ENCODE results near the gene AQP12B. TPM values are rescaled to one million over a fixed set of nuclear protein-coding genes. Genes with fewer than 3 reads are reported as not detected.
A peak's percentile ranks its signal among the peaks of the same experiment; 100 is the strongest.

The AQP12B gene
- polyA plus RNA-seq, 1 donor (not counting 4 experiments of a cell fraction or from before 2014, with no cell fraction given), result not detected

GRCh38 chr2:240642061-240642805 lies 40.5 kb downstream of the AQP12B start:
- no peaks in the 10 kb centered on the region for H3K79me2 ChIP-seq (ENCODE audit: control insufficient read depth, insufficient read depth, low read length)
- H3K36me3 ChIP-seq (ENCODE audit: control insufficient read depth in 2 of 2, extremely low read depth in 1 of 2, insufficient read depth in 2 of 2, low read length in 2 of 2), result no peaks in the 10 kb centered on the region
- H3K4me2 ChIP-seq (ENCODE audit: control insufficient read depth, extremely low read depth, insufficient read depth, low read depth, low read length), result no peak overlapping the region
- DNase-seq (ENCODE audit: low read depth, low spot score) (no peak), FAIRE-seq (no peak)
- no peaks in the 10 kb centered on the region for H4K20me1 ChIP-seq (ENCODE audit: control insufficient read depth, extremely low read depth, insufficient read depth, low read length)
- no peaks in the 10 kb centered on the region for H3K9me1 ChIP-seq (ENCODE audit: control insufficient read depth, extremely low read depth, insufficient read depth, low read length)
- TF ChIP-seq EZH2 (IDR thresholded peaks at IDR 0.05; ENCODE audit: low read length) (no peak), CTCF (optimal IDR thresholded peaks at IDR 0.05 in 1 of 3, IDR thresholded peaks at IDR 0.05 in 1 of 3, conservative IDR thresholded peaks at IDR 0.05 in 1 of 3; ENCODE audit: extremely low read depth in 1 of 3, insufficient read depth in 2 of 3, low read length in 3 of 3) (no peak)
- peaks cover 15% of the 10 kb centered on the region for H3K27me3 ChIP-seq (ENCODE audit: control insufficient read depth, extremely low read depth, insufficient read depth, low read length)
- no peak overlapping the region for H3K4me3 ChIP-seq (ENCODE audit: control insufficient read depth in 2 of 3, extremely low read depth in 1 of 3, insufficient read depth in 2 of 3, low read depth in 1 of 3, low read length in 3 of 3)
- dilution Hi-C loops (cut with MboI; ENCODE audit: extremely low pct_ligation_motif_present, low sequenced_read_pairs), result no loop called here
- no peak overlapping the region for H3K9ac ChIP-seq (ENCODE audit: control insufficient read depth, extremely low read depth, insufficient read depth, low read length)
- no peaks in the 10 kb centered on the region for H3K9me3 ChIP-seq (ENCODE audit: control insufficient read depth, low read depth, low read length)
- no peak overlapping the region for H3K27ac ChIP-seq (ENCODE audit: control insufficient read depth, insufficient read depth, low read length)
- no peaks in the 10 kb centered on the region for H3K4me1 ChIP-seq (ENCODE audit: control insufficient read depth, extremely low read depth, insufficient read depth, low read length)
- H2AFZ ChIP-seq (ENCODE audit: control insufficient read depth, low read length), result no peak overlapping the region

- TF ChIP-seq CTCF (optimal IDR thresholded peaks at IDR 0.05 in 1 of 3, IDR thresholded peaks at IDR 0.05 in 1 of 3, conservative IDR thresholded peaks at IDR 0.05 in 1 of 3; ENCODE audit: extremely low read depth in 1 of 3, insufficient read depth in 2 of 3, low read length in 3 of 3), result peak in 2 of 3 experiments; percentile 49 to 57
- no peak for TF ChIP-seq EZH2 (IDR thresholded peaks at IDR 0.05; ENCODE audit: low read length)
- H3K4me2 ChIP-seq (ENCODE audit: control insufficient read depth, extremely low read depth, insufficient read depth, low read depth, low read length), result no peak overlapping the region
- FAIRE-seq (no peak), DNase-seq (ENCODE audit: low read depth, low spot score) (no peak)
- H2AFZ ChIP-seq (ENCODE audit: control insufficient read depth, low read length), result no peak overlapping the region
- H3K4me1 ChIP-seq (ENCODE audit: control insufficient read depth, extremely low read depth, insufficient read depth, low read length), result no peaks in the 10 kb centered on the region
- no peaks in the 10 kb centered on the region for H3K36me3 ChIP-seq (ENCODE audit: control insufficient read depth in 2 of 2, extremely low read depth in 1 of 2, insufficient read depth in 2 of 2, low read length in 2 of 2)
- H4K20me1 ChIP-seq (ENCODE audit: control insufficient read depth, extremely low read depth, insufficient read depth, low read length), result no peaks in the 10 kb centered on the region
- H3K79me2 ChIP-seq (ENCODE audit: control insufficient read depth, insufficient read depth, low read length), result no peaks in the 10 kb centered on the region
- H3K27ac ChIP-seq (ENCODE audit: control insufficient read depth, insufficient read depth, low read length), result no peak overlapping the region
- H3K9me3 ChIP-seq (ENCODE audit: control insufficient read depth, low read depth, low read length), result no peaks in the 10 kb centered on the region
- no peak overlapping the region for H3K9ac ChIP-seq (ENCODE audit: control insufficient read depth, extremely low read depth, insufficient read depth, low read length)
- no peak overlapping the region for H3K4me3 ChIP-seq (ENCODE audit: control insufficient read depth in 2 of 3, extremely low read depth in 1 of 3, insufficient read depth in 2 of 3, low read depth in 1 of 3, low read length in 3 of 3)
- H3K9me1 ChIP-seq (ENCODE audit: control insufficient read depth, extremely low read depth, insufficient read depth, low read length), result no peaks in the 10 kb centered on the region
- dilution Hi-C loops (cut with MboI; ENCODE audit: extremely low pct_ligation_motif_present, low sequenced_read_pairs), result no loop called here
- peaks cover 14% of the 10 kb centered on the region for H3K27me3 ChIP-seq (ENCODE audit: control insufficient read depth, extremely low read depth, insufficient read depth, low read length)
These were observed 41.7 kb downstream of the AQP12B start for GRCh38 chr2:240640939-240641338.
